T-helper 17 cell (primary cell): ENCODE results near the gene TEX264. TPM values are rescaled to one million over a fixed set of nuclear protein-coding genes. Genes with fewer than 3 reads are reported as not detected.

ENCODE experiments used
- ATAC-seq: fragments of 150-1000 bp; cut with Tn5 transposase; 2 replicates; pipeline ENCODE4 v1.10.0; 2021; ENCODE audit warnings: mild to moderate bottlenecking, moderate library complexity
- DNase-seq, 3 donors: peaks; one replicate each; pipeline versions ENCODE4 v3.0.0 to v3.0.0-alpha.2; 2020 to 2021
- H3K9me3 ChIP-seq: one replicate; pipeline ENCODE4 v1.7.0; 2013; ENCODE audit warnings: low read length, mild to moderate bottlenecking; ENCODE audit not compliant: control insufficient read depth, poor library complexity, severe bottlenecking
- H3K27ac Mint-ChIP-seq: one replicate; pipeline ENCODE4 v1.8.0; 2022; ENCODE audit warnings: mild to moderate bottlenecking, moderate library complexity, mixed read lengths
- H3K27me3 Mint-ChIP-seq: one replicate; pipeline ENCODE4 v1.8.0; 2022; ENCODE audit warnings: mixed read lengths
- H3K36me3 Mint-ChIP-seq: one replicate; pipeline ENCODE4 v1.8.0; 2022; ENCODE audit warnings: low read depth, mixed read lengths
- H3K4me1 Mint-ChIP-seq: one replicate; pipeline ENCODE4 v1.8.0; 2022; ENCODE audit warnings: mild to moderate bottlenecking, mixed read lengths
- H3K4me3 Mint-ChIP-seq: one replicate; pipeline ENCODE4 v1.8.0; 2022; ENCODE audit warnings: mild to moderate bottlenecking, moderate library complexity, mixed read lengths
- total RNA-seq, 4 donors: library from RNA in 2 of 4; stranded (reverse) in 2 of 4; gene quantifications; one replicate each; pipeline ENCODE4 v1.2.3 and lab custom pipeline; 2022 to 2026

The TEX264 gene
- total RNA-seq, 2 donors from 2014 or later, result 35.5 to 36.5 TPM

DNA sequence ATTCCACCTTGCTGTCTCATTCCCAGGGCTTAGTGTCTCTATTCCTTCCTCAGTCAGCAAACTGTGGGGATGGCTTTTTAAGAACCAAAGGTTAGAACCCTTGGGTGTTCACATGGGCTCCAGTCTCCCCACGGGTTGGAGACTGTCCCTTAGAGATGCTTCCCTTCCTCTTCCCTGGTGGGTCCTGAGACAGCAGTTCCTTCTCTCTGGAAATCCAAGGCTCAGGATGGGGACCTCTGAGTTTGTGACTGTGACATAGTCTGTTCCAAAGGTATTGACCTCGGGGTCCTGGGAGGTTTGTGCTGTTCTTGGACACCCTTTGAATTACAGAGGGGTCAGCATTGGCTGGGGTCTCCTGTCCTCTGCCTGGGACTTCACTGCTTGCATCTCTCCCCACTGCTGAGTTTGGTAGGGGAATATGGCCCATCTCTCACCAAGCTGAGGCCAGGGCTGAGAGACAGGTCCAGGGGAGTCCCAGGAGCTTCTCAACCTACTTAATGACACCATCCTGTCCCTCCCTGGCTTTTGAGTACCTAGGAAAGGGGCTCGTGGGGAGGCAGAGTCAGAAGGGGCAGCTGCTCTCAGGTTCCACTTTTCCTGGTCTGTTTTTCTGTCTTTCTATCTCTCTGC, 37.3 kb downstream of the TEX264 start:
- no peak overlapping the region for H3K4me3 Mint-ChIP-seq
- ATAC-seq (no peak), DNase-seq (peak in 2 of 3 donors; percentile 1)
- no peaks in the 10 kb centered on the region for H3K9me3 ChIP-seq
- peaks cover 4% of the 10 kb centered on the region for H3K36me3 Mint-ChIP-seq
- no peaks in the 10 kb centered on the region for H3K27me3 Mint-ChIP-seq
- peaks cover 29% of the 10 kb centered on the region for H3K4me1 Mint-ChIP-seq
- peak overlapping the region; percentile 51 for H3K27ac Mint-ChIP-seq

DNA sequence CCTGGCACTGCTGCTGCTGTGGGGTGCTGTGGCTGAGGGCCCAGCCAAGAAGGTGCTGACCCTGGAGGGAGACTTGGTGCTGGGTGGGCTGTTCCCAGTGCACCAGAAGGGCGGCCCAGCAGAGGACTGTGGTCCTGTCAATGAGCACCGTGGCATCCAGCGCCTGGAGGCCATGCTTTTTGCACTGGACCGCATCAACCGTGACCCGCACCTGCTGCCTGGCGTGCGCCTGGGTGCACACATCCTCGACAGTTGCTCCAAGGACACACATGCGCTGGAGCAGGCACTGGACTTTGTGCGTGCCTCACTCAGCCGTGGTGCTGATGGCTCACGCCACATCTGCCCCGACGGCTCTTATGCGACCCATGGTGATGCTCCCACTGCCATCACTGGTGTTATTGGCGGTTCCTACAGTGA, 38.0 kb downstream of the TEX264 start:
- Mint-ChIP-seq H3K4me1 (peaks cover 29% of the 10 kb centered on the region), H3K27ac (peak overlapping the region; percentile 51), H3K4me3 (no peak overlapping the region), H3K36me3 (peaks cover 4% of the 10 kb centered on the region), H3K27me3 (no peaks in the 10 kb centered on the region)
- DNase-seq (peak in 1 of 3 donors; percentile 2), ATAC-seq (no peak)
- H3K9me3 ChIP-seq, result no peaks in the 10 kb centered on the region

DNA sequence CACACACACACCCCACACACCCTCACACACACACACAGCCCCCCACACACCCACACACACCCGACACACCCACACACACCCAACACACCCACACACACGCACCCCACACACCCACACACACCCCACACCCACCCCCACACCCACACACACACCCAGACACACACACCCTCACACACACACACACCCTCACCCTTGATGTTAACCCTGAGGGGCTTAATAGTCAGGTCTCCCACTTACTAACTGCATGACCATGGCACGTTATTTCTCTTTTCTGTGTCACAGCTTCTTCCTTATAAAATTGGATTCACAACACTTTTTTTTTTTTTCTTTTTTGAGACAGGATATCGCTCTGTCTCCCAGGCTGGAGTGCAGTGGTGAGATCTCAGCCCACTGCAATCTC, 38.6 kb downstream of the TEX264 start:
- H3K27ac Mint-ChIP-seq, result peak overlapping the region; percentile 61
- ATAC-seq (no peak), DNase-seq (no peak)
- peaks cover 25% of the 10 kb centered on the region for H3K4me1 Mint-ChIP-seq
- no peaks in the 10 kb centered on the region for H3K9me3 ChIP-seq
- H3K4me3 Mint-ChIP-seq, result no peak overlapping the region
- no peaks in the 10 kb centered on the region for H3K27me3 Mint-ChIP-seq
- H3K36me3 Mint-ChIP-seq, result peaks cover 4% of the 10 kb centered on the region

DNA sequence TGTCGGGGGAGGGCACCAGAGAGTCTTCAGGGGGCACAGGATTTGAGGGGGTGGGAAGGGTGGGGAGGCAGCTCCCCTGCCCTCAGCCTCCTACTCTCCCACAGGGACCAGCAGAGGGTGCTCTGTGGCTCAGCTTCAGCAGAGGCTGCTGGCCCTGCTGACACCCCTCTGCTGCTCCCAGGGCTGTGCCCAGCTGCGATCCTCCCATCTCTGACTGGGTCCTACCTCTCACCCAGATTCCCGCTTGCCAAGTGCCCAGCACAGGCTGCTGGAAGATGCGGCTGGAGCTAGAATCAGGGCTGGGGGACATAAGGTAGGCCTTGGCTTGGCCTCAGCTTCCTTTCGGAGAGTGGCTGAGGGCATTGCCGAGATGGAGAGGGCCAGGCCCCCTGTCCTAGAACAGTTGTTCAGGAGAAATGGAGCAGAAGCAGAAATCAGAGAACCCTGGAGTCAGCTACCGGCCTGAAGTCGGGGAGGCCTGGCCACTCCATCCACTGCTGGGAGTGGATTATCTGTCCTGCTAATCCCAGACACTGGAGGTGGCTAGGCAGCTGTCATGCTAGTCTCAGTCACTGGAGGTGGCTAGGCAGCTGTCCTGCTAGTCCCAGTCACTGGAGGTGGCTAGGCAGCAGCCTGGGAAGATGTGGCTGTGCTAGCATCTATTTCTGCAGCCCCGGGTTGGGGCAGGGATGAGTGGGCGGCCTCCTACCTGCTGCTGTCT, 39.7 kb downstream of the TEX264 start:
- H3K27ac Mint-ChIP-seq, result no peak overlapping the region
- peaks cover 2% of the 10 kb centered on the region for H3K36me3 Mint-ChIP-seq
- DNase-seq (peak in 1 of 3 donors; percentile 3), ATAC-seq (no peak)
- peak overlapping the region; percentile 36 for H3K4me3 Mint-ChIP-seq
- H3K27me3 Mint-ChIP-seq, result peaks cover 3% of the 10 kb centered on the region
- peaks cover 25% of the 10 kb centered on the region for H3K4me1 Mint-ChIP-seq
- H3K9me3 ChIP-seq, result no peaks in the 10 kb centered on the region

DNA sequence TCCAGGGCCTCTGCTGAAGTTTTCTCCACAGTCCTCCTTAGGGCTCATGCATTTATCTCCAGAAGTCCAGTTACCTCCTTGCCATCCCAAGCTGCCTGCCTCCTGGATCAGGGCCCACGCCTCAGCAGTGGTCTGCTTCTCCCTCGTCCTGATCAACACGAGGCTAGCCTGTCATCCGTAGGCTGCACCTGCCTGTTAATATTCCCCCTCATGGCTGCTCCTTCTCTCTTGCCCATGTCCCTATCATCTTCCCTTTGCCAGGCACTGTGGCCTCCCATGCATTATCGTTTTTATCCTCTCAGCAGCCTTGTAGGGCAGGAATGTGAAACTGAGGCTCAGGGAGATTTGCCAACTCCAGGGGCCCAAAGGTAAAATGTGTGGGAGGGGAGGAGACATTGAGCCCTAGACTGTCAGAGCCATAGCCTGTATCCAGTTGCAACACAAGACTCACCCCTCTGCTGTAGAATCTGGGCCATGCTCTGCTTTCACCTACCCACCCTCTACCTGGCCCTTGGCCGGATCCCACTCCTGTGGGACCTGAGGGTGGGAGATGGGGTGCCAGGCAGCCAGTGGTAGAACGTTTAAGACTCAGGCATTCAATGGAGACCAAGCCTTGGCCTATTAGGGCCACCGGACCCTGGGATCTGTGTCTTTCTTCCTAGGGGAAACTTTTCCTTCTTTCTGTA, 40.4 kb downstream of the TEX264 start:
- Mint-ChIP-seq H3K4me3 (peak overlapping the region; percentile 36), H3K27ac (peak overlapping the region; percentile 78), H3K4me1 (peaks cover 24% of the 10 kb centered on the region), H3K27me3 (peaks cover 6% of the 10 kb centered on the region), H3K36me3 (peaks cover 2% of the 10 kb centered on the region)
- ATAC-seq (no peak), DNase-seq (no peak)
- no peaks in the 10 kb centered on the region for H3K9me3 ChIP-seq

DNA sequence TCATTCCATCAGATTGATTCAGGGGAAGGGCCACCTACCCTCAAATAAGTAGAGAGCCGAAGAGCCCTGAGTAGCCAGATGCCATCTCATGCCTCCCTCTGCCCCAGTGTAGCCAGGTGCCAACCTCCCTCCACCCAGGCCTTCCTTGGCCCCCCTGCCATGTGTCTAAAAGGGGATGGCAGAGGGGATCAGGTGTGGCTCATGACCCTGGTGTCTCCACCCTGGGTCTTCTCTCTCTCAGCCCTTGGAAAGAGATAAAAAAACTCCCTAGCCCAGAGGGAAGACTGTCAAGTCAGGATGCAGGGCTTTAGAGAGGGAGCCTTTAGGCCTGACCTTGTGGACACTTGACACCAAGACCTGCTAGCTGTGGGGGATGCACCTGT, 41.0 kb downstream of the TEX264 start:
- Mint-ChIP-seq H3K4me1 (peaks cover 23% of the 10 kb centered on the region), H3K36me3 (peaks cover 2% of the 10 kb centered on the region), H3K4me3 (no peak overlapping the region), H3K27ac (peak overlapping the region; percentile 78), H3K27me3 (peaks cover 6% of the 10 kb centered on the region)
- H3K9me3 ChIP-seq, result no peaks in the 10 kb centered on the region
- no peak for ATAC-seq
- peak in 1 of 3 donors; percentile 1 for DNase-seq

DNA sequence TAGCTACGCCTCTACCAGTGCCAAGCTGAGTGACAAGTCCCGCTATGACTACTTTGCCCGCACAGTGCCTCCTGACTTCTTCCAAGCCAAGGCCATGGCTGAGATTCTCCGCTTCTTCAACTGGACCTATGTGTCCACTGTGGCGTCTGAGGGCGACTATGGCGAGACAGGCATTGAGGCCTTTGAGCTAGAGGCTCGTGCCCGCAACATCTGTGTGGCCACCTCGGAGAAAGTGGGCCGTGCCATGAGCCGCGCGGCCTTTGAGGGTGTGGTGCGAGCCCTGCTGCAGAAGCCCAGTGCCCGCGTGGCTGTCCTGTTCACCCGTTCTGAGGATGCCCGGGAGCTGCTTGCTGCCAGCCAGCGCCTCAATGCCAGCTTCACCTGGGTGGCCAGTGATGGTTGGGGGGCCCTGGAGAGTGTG, 41.5 kb downstream of the TEX264 start:
- H3K27me3 Mint-ChIP-seq, result peaks cover 6% of the 10 kb centered on the region
- DNase-seq (no peak), ATAC-seq (no peak)
- no peaks in the 10 kb centered on the region for H3K9me3 ChIP-seq
- H3K4me3 Mint-ChIP-seq, result no peak overlapping the region
- H3K4me1 Mint-ChIP-seq, result peaks cover 21% of the 10 kb centered on the region
- H3K36me3 Mint-ChIP-seq, result peaks cover 2% of the 10 kb centered on the region
- H3K27ac Mint-ChIP-seq, result no peak overlapping the region

DNA sequence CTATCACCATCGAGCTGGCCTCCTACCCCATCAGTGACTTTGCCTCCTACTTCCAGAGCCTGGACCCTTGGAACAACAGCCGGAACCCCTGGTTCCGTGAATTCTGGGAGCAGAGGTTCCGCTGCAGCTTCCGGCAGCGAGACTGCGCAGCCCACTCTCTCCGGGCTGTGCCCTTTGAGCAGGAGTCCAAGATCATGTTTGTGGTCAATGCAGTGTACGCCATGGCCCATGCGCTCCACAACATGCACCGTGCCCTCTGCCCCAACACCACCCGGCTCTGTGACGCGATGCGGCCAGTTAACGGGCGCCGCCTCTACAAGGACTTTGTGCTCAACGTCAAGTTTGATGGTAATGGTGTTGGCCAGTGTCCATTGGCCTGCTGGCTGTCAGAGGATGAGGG, 41.9 kb downstream of the TEX264 start:
- no peak for ATAC-seq
- no peaks in the 10 kb centered on the region for H3K9me3 ChIP-seq
- no peak for DNase-seq
- Mint-ChIP-seq H3K36me3 (peaks cover 2% of the 10 kb centered on the region), H3K4me3 (no peak overlapping the region), H3K27ac (no peak overlapping the region), H3K27me3 (peaks cover 6% of the 10 kb centered on the region), H3K4me1 (peaks cover 19% of the 10 kb centered on the region)

DNA sequence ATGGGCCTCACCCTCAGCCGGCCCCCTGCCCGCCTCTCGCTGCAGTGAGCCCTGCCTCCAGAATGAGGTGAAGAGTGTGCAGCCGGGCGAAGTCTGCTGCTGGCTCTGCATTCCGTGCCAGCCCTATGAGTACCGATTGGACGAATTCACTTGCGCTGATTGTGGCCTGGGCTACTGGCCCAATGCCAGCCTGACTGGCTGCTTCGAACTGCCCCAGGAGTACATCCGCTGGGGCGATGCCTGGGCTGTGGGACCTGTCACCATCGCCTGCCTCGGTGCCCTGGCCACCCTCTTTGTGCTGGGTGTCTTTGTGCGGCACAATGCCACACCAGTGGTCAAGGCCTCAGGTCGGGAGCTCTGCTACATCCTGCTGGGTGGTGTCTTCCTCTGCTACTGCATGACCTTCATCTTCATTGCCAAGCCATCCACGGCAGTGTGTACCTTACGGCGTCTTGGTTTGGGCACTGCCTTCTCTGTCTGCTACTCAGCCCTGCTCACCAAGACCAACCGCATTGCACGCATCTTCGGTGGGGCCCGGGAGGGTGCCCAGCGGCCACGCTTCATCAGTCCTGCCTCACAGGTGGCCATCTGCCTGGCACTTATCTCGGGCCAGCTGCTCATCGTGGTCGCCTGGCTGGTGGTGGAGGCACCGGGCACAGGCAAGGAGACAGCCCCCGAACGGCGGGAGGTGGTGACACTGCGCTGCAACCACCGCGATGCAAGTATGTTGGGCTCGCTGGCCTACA, 44.4 kb downstream of the TEX264 start:
- H3K9me3 ChIP-seq, result no peaks in the 10 kb centered on the region
- H3K4me3 Mint-ChIP-seq, result no peak overlapping the region
- no peak overlapping the region for H3K27ac Mint-ChIP-seq
- no peak for DNase-seq
- peaks cover 24% of the 10 kb centered on the region for H3K4me1 Mint-ChIP-seq
- H3K36me3 Mint-ChIP-seq, result peaks cover 2% of the 10 kb centered on the region
- no peak for ATAC-seq
- peaks cover 6% of the 10 kb centered on the region for H3K27me3 Mint-ChIP-seq

DNA sequence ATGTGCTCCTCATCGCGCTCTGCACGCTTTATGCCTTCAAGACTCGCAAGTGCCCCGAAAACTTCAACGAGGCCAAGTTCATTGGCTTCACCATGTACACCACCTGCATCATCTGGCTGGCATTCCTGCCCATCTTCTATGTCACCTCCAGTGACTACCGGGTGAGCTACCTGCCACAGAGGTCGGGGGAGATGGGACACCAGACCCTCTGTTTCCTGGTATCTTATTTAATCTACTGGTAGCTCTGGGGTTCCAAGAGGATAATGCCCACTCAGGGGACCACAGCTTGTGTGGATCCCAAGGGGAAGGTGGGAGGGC, 44.9 kb downstream of the TEX264 start:
- H3K9me3 ChIP-seq, result no peaks in the 10 kb centered on the region
- peaks cover 2% of the 10 kb centered on the region for H3K36me3 Mint-ChIP-seq
- H3K4me1 Mint-ChIP-seq, result peaks cover 24% of the 10 kb centered on the region
- H3K27ac Mint-ChIP-seq, result no peak overlapping the region
- no peak for DNase-seq
- H3K4me3 Mint-ChIP-seq, result peak overlapping the region; percentile 19
- no peak for ATAC-seq
- peaks cover 6% of the 10 kb centered on the region for H3K27me3 Mint-ChIP-seq

DNA sequence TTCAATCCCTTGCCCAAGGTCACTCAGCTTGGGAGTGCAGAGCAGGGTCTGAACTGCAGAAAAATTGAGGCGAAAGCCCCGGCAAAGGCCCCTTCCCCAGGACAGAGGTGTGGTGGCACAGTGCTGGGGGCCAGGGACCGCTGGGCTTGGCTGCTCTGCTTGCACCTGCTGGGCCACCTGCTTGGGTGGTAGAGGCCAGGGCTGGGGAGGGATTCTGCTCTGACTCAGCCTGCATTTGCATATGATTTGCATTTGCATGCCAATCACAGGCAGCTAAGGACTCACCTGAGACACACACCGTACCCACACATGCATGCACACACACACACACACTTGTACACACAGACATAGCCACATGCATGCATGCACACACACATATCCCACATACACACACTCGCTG, 45.8 kb downstream of the TEX264 start:
- ATAC-seq (no peak), DNase-seq (no peak)
- H3K36me3 Mint-ChIP-seq, result peaks cover 2% of the 10 kb centered on the region
- no peaks in the 10 kb centered on the region for H3K9me3 ChIP-seq
- H3K4me1 Mint-ChIP-seq, result peaks cover 22% of the 10 kb centered on the region
- peaks cover 6% of the 10 kb centered on the region for H3K27me3 Mint-ChIP-seq
- H3K4me3 Mint-ChIP-seq, result no peak overlapping the region
- no peak overlapping the region for H3K27ac Mint-ChIP-seq

DNA sequence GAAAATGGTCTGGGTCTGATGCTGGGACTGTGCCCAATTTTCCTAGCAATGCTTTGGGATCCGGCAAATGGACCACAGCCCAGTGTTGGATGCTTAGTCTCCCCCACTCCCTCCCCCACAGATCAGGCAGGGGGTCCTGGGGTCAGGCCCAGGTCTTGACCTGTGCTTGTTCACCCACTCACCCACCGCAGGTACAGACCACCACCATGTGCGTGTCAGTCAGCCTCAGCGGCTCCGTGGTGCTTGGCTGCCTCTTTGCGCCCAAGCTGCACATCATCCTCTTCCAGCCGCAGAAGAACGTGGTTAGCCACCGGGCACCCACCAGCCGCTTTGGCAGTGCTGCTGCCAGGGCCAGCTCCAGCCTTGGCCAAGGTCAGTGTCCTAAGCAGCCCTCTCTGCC, 46.4 kb downstream of the TEX264 start:
- H3K27me3 Mint-ChIP-seq, result peaks cover 6% of the 10 kb centered on the region
- no peak for DNase-seq

DNA sequence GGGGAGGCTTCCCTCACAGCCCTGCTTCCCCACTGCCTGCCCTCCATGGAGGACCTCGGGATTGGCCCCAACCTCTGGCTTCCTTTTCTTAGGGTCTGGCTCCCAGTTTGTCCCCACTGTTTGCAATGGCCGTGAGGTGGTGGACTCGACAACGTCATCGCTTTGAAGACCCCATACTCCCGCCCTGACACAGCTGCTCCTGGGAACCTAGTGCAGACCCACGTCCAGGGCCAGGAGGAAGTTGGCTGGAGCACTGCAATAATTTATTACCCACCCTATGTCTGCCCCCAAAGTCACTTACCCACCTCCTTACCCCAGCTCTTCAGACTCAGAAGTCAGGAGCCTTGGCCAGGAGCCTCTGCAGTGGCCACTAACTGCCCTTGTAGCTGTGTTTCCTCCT, 46.9 kb downstream of the TEX264 start:
- no peak for DNase-seq
- no peak overlapping the region for H3K27ac Mint-ChIP-seq
- no peaks in the 10 kb centered on the region for H3K9me3 ChIP-seq

More for the DNA sequence above, 46.4 kb downstream of the TEX264 start:
- no peak overlapping the region for H3K27ac Mint-ChIP-seq
- H3K36me3 Mint-ChIP-seq, result peaks cover 2% of the 10 kb centered on the region
- H3K4me3 Mint-ChIP-seq, result no peak overlapping the region
- H3K9me3 ChIP-seq, result no peaks in the 10 kb centered on the region
- peaks cover 22% of the 10 kb centered on the region for H3K4me1 Mint-ChIP-seq
- ATAC-seq, result no peak

More for the DNA sequence above, 46.9 kb downstream of the TEX264 start:
- Mint-ChIP-seq H3K4me3 (no peak overlapping the region), H3K4me1 (peaks cover 22% of the 10 kb centered on the region), H3K36me3 (peaks cover 2% of the 10 kb centered on the region), H3K27me3 (peaks cover 6% of the 10 kb centered on the region)
- no peak for ATAC-seq
